Progenitor cell of endocrine pancreas (in vitro differentiated cells): ENCODE data around the gene HADHA. TPM values are rescaled to one million over a fixed set of nuclear protein-coding genes. Genes with fewer than 3 reads are reported as not detected.
A peak's percentile ranks its signal among the peaks of the same experiment; 100 is the strongest.

Source experiments
- DNase-seq: peaks from one replicate; pipeline ENCODE4 v3.0.0; 2021; ENCODE audit warnings: low spot score; ENCODE audit not compliant: unreplicated experiment
- H3K27ac Mint-ChIP-seq: 2 replicates; pipeline ENCODE4 v1.8.0; 2021; ENCODE audit warnings: mild to moderate bottlenecking, moderate library complexity, mixed read lengths
- H3K27me3 Mint-ChIP-seq: 2 replicates; pipeline ENCODE4 v1.8.0; 2021; ENCODE audit warnings: mixed read lengths
- H3K36me3 Mint-ChIP-seq: 2 replicates; pipeline ENCODE4 v1.8.0; 2022; ENCODE audit warnings: mixed read lengths; ENCODE audit not compliant: insufficient read depth
- H3K4me1 Mint-ChIP-seq: 2 replicates; pipeline ENCODE4 v1.8.0; 2021; ENCODE audit warnings: low read depth, mixed read lengths
- H3K4me3 Mint-ChIP-seq: 2 replicates; pipeline ENCODE4 v1.8.0; 2021; ENCODE audit warnings: low read depth, mild to moderate bottlenecking, moderate library complexity, mixed read lengths
- H3K9me3 Mint-ChIP-seq: 2 replicates; pipeline ENCODE4 v1.8.0; 2021; ENCODE audit warnings: low read depth, mixed read lengths
- CTCF ChIP-seq: fragments of 200-600 bp; sonication (generic); IDR thresholded peaks from one replicate; pipeline ENCODE4 v1.5.0; 2021; ENCODE audit warnings: antibody characterized with exemption, mild to moderate bottlenecking; ENCODE audit not compliant: unreplicated experiment
- total RNA-seq: library from RNA; stranded (reverse); gene quantifications from 2 replicates; pipeline ENCODE4 v1.2.1, GENCODE V29; 2021

The HADHA gene
- total RNA-seq, 1 donor from 2014 or later = 111 TPM

- H3K36me3 Mint-ChIP-seq = peaks cover 13% of the 10 kb centered on the region
- H3K4me1 Mint-ChIP-seq = no peaks in the 10 kb centered on the region
- no peak for DNase-seq
- H3K4me3 Mint-ChIP-seq = no peak overlapping the region
- TF ChIP-seq CTCF = peak; percentile 43
- no peak overlapping the region for H3K27ac Mint-ChIP-seq
- no peaks in the 10 kb centered on the region for H3K27me3 Mint-ChIP-seq
- H3K9me3 Mint-ChIP-seq = no peaks in the 10 kb centered on the region
These were observed 9.3 kb downstream of the HADHA start for GRCh38 chr2:26235089-26235488.

- no peak for TF ChIP-seq CTCF
- H3K9me3 Mint-ChIP-seq = peaks cover 7% of the 10 kb centered on the region
- H3K4me3 Mint-ChIP-seq = no peak overlapping the region
- H3K27me3 Mint-ChIP-seq = no peaks in the 10 kb centered on the region
- peaks cover 34% of the 10 kb centered on the region for H3K36me3 Mint-ChIP-seq
- H3K27ac Mint-ChIP-seq = no peak overlapping the region
- no peaks in the 10 kb centered on the region for H3K4me1 Mint-ChIP-seq
- no peak for DNase-seq
These were observed 13.6 kb downstream of the HADHA start for GRCh38 chr2:26230806-26231205.

GRCh38 chr2:26229595-26229994, 14.8 kb downstream of the HADHA start:
- H3K4me1 Mint-ChIP-seq = no peaks in the 10 kb centered on the region
- no peak overlapping the region for H3K4me3 Mint-ChIP-seq

GRCh38 chr2:26224095-26224494, 20.3 kb downstream of the HADHA start:
- DNase-seq = no peak
- H3K36me3 Mint-ChIP-seq = peaks cover 35% of the 10 kb centered on the region
- H3K27ac Mint-ChIP-seq = no peak overlapping the region
- peaks cover 7% of the 10 kb centered on the region for H3K9me3 Mint-ChIP-seq
- H3K27me3 Mint-ChIP-seq = no peaks in the 10 kb centered on the region
- peaks cover 2% of the 10 kb centered on the region for H3K4me1 Mint-ChIP-seq
- no peak overlapping the region for H3K4me3 Mint-ChIP-seq
- TF ChIP-seq CTCF = no peak

More at GRCh38 chr2:26229595-26229994, 14.8 kb downstream of the HADHA start:
- H3K9me3 Mint-ChIP-seq = peaks cover 7% of the 10 kb centered on the region
- TF ChIP-seq CTCF = no peak
- H3K36me3 Mint-ChIP-seq = peaks cover 36% of the 10 kb centered on the region
- DNase-seq = no peak
- no peak overlapping the region for H3K27ac Mint-ChIP-seq
- no peaks in the 10 kb centered on the region for H3K27me3 Mint-ChIP-seq

GRCh38 chr2:26223018-26223417, 21.4 kb downstream of the HADHA start:
- no peak overlapping the region for H3K27ac Mint-ChIP-seq
- peaks cover 7% of the 10 kb centered on the region for H3K9me3 Mint-ChIP-seq
- no peak overlapping the region for H3K4me3 Mint-ChIP-seq
- H3K27me3 Mint-ChIP-seq = no peaks in the 10 kb centered on the region
- peaks cover 34% of the 10 kb centered on the region for H3K36me3 Mint-ChIP-seq
- TF ChIP-seq CTCF = no peak
- DNase-seq = no peak
- peaks cover 2% of the 10 kb centered on the region for H3K4me1 Mint-ChIP-seq
